B cell (primary cell): ENCODE results near the gene CHST15. TPM values are rescaled to one million over a fixed set of nuclear protein-coding genes. Genes with fewer than 3 reads are reported as not detected.

Experiments
- ATAC-seq: fragments of 200-7000 bp; cut with Tn5 transposase; one replicate; pipeline ENCODE4 v1.10.0; 2021; ENCODE audit warnings: low read depth, mild to moderate bottlenecking, moderate number of reproducible peaks, moderate library complexity
- CTCF ChIA-PET: fragments of 350-600 bp; sonication (Branson Sonifier 250); formaldehyde crosslinking; loops from one replicate; lab custom pipeline; 2021; ENCODE audit warnings: antibody characterized with exemption, inconsistent platforms; lab: Charles Lee
- POLR2A ChIA-PET: fragments of 350-600 bp; sonication (Branson Sonifier 250); formaldehyde crosslinking; loops from one replicate; lab custom pipeline; 2021; ENCODE audit warnings: antibody characterized with exemption; lab: Charles Lee
- DNase-seq: peaks from one replicate; pipeline ENCODE4 v3.0.0; 2013
- H2AFZ ChIP-seq: 2 replicates; pipeline ENCODE4 v1.6.1; 2012; ENCODE audit warnings: mild to moderate bottlenecking, low read depth, low read length; ENCODE audit not compliant: insufficient read depth, poor library complexity, severe bottlenecking
- H3K27ac ChIP-seq, 2 donors: 1 replicate in 1 of 2; 2 replicates in 1 of 2; pipeline ENCODE4 v1.5.1; 2012 to 2013; ENCODE audit warnings: low read length in 2 of 2, mild to moderate bottlenecking in 2 of 2, moderate library complexity in 1 of 2
- H3K27me3 ChIP-seq, 4 experiments: fragments of 200-600 bp in 1 of 4; sonication (generic) in 1 of 4; replicated peaks in 1 of 4; 1 replicate in 2 of 4; 2 replicates in 2 of 4; pipeline versions ENCODE4 v1.6.1 to v1.7.0; 2013 to 2016; ENCODE audit warnings: low read length in 3 of 4, mild to moderate bottlenecking in 2 of 4, mixed read lengths in 1 of 4, moderate library complexity in 1 of 4; ENCODE audit not compliant: insufficient read depth in 4 of 4, control insufficient read depth in 3 of 4; ENCODE audit errors: control extremely low read depth in 1 of 4
- H3K36me3 ChIP-seq, 2 experiments: replicated peaks in 1 of 2; 1 replicate in 1 of 2; 2 replicates in 1 of 2; pipeline versions ENCODE4 v1.6.1 to v1.7.1; 2013; ENCODE audit warnings: low read length in 1 of 2; ENCODE audit not compliant: insufficient read depth in 2 of 2, control insufficient read depth in 1 of 2; ENCODE audit errors: control extremely low read depth in 1 of 2, extremely low read depth in 1 of 2
- H3K4me1 ChIP-seq, 2 donors: fragments of 200-600 bp in 1 of 2; sonication (generic) in 1 of 2; 1 replicate in 1 of 2; 2 replicates in 1 of 2; pipeline versions ENCODE4 v1.5.1 to v1.6.1; 2013 to 2017; ENCODE audit warnings: low read length in 2 of 2; ENCODE audit not compliant: control insufficient read depth in 2 of 2, insufficient read depth in 2 of 2
- H3K4me2 ChIP-seq: replicated peaks from 2 replicates; pipeline ENCODE3; 2012; ENCODE audit warnings: mild to moderate bottlenecking, low read depth, low read length; ENCODE audit not compliant: poor library complexity, severe bottlenecking
- H3K4me3 ChIP-seq, 5 experiments: fragments of 200-600 bp in 1 of 5; sonication (generic) in 1 of 5; 1 replicate in 3 of 5; 2 replicates in 2 of 5; pipeline versions ENCODE4 v1.5.1 to v1.7.0; 2011 to 2016; ENCODE audit warnings: low read length in 4 of 5, mild to moderate bottlenecking in 4 of 5, low read depth in 2 of 5, control low read depth in 1 of 5, moderate library complexity in 1 of 5; ENCODE audit not compliant: insufficient read depth in 1 of 5; ENCODE audit errors: control extremely low read depth in 1 of 5, extremely low read depth in 1 of 5
- H3K79me2 ChIP-seq: fragments of 200-600 bp; sonication (generic); one replicate; pipeline ENCODE4 v1.6.0; 2016; ENCODE audit warnings: low read length; ENCODE audit not compliant: control insufficient read depth, insufficient read depth
- H3K9ac ChIP-seq: fragments of 200-600 bp; sonication (generic); 2 replicates; pipeline ENCODE4 v1.6.1; 2017; ENCODE audit warnings: mild to moderate bottlenecking, low read length, moderate library complexity
- H3K9me3 ChIP-seq, 3 donors: one replicate each; pipeline versions ENCODE4 v1.6.1 to v1.7.1; 2013; ENCODE audit warnings: low read length in 2 of 3; ENCODE audit not compliant: control insufficient read depth in 2 of 3, insufficient read depth in 1 of 3; ENCODE audit errors: control extremely low read depth in 1 of 3
- H4K20me1 ChIP-seq: 2 replicates; pipeline ENCODE4 v1.6.0; 2012; ENCODE audit warnings: mild to moderate bottlenecking, low read length; ENCODE audit not compliant: insufficient read depth, control insufficient read depth, poor library complexity, severe bottlenecking
- H3K27ac Mint-ChIP-seq: one replicate; pipeline ENCODE4 v1.8.0; 2021; ENCODE audit warnings: mixed read lengths
- H3K27me3 Mint-ChIP-seq: one replicate; pipeline ENCODE4 v1.8.0; 2021; ENCODE audit warnings: mixed read lengths
- H3K4me1 Mint-ChIP-seq: one replicate; pipeline ENCODE4 v1.8.0; 2021; ENCODE audit warnings: mixed read lengths
- H3K4me3 Mint-ChIP-seq: one replicate; pipeline ENCODE4 v1.8.0; 2021; ENCODE audit warnings: mixed read lengths
- H3K9me3 Mint-ChIP-seq: one replicate; pipeline ENCODE4 v1.8.0; 2022; ENCODE audit warnings: mixed read lengths; ENCODE audit not compliant: insufficient read depth
- EZH2 ChIP-seq: IDR thresholded peaks from 2 replicates; pipeline ENCODE4 v1.6.1; 2012; ENCODE audit warnings: borderline replicate concordance, low read depth, mild to moderate bottlenecking, moderate library complexity, low read length; ENCODE audit not compliant: insufficient read depth, poor library complexity, severe bottlenecking
- WGBS: methylation state at CpG from one replicate; pipeline ENCODE4 v1.1.5; 2013; ENCODE audit warnings: missing lambda C conversion rate; ENCODE audit not compliant: insufficient coverage; 5-methylcytosine and 5-hydroxymethylcytosine counted together
- intact Hi-C: fragments of 100-400 bp; cut with micrococcal nuclease; formaldehyde crosslinking; loops from one replicate; pipeline ENCODE4 v1.10.0; 2022
- polyA plus RNA-seq: library from polyadenylated mRNA; depleted of rRNA; stranded (reverse); fragments of >200 nt; gene quantifications from 2 replicates; pipeline ENCODE4 v1.2.3, GENCODE V29; 2012
- total RNA-seq, 2 donors: library from RNA; stranded (reverse); fragments of 120-200 nt in 1 of 2; gene quantifications; 1 replicate in 1 of 2; 2 replicates in 1 of 2; pipeline versions ENCODE4 v1.2.3 to v1.2.4, GENCODE V29; 2013 to 2022
- TF ChIP-seq, protein P1 (sequence below): fragments of 200-600 bp; IDR thresholded peaks from one replicate; pipeline ENCODE4 v1.8.0; 2022; ENCODE audit warnings: antibody characterized with exemption, mild to moderate bottlenecking

Gene CHST15
- total and polyA plus RNA-seq, 2 donors (not counting 1 experiment from before 2014, with no cell fraction given): 17.9 to 75.4 TPM

DNA sequence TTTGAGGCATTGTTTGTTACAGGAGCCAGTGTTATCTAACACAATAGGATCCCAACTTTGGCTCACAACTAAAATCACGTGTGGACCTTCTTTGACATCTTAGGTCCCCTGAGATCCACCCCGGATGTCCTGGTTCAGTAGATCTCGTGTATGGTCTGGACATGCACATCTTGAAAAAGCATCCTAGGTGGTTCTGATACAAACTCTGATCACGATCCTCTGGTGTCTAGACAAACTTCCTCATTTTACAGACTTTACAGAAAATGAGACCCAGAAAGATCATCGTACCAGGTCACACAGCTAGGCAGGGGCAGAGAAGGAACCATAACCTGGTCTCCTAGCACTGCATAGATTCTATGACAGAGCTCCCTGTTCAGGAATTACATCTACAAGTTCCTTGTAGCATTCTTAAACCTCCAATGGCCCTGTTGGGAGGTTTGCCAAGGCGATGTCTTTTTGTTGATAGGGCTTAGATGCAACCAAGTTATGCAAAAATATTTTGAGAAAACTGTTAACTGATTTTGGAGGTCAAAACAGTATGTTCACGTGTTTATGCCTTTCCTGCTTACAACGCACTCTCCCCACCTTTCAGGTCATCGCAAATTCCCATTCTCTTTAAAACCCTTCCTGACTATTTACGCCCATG, 30.8 kb upstream of the CHST15 start:
- Mint-ChIP-seq H3K4me3 (no peak overlapping the region), H3K9me3 (no peaks in the 10 kb centered on the region), H3K4me1 (peaks cover 7% of the 10 kb centered on the region), H3K27ac (no peak overlapping the region), H3K27me3 (no peaks in the 10 kb centered on the region)
- H2AFZ ChIP-seq: no peak overlapping the region
- H3K4me2 ChIP-seq: peak overlapping the region; percentile 50
- H3K27ac ChIP-seq: peak overlapping the region in 1 of 2 donors; percentile 84
- TF ChIP-seq EZH2: no peak
- TF ChIP-seq, protein P1, sequence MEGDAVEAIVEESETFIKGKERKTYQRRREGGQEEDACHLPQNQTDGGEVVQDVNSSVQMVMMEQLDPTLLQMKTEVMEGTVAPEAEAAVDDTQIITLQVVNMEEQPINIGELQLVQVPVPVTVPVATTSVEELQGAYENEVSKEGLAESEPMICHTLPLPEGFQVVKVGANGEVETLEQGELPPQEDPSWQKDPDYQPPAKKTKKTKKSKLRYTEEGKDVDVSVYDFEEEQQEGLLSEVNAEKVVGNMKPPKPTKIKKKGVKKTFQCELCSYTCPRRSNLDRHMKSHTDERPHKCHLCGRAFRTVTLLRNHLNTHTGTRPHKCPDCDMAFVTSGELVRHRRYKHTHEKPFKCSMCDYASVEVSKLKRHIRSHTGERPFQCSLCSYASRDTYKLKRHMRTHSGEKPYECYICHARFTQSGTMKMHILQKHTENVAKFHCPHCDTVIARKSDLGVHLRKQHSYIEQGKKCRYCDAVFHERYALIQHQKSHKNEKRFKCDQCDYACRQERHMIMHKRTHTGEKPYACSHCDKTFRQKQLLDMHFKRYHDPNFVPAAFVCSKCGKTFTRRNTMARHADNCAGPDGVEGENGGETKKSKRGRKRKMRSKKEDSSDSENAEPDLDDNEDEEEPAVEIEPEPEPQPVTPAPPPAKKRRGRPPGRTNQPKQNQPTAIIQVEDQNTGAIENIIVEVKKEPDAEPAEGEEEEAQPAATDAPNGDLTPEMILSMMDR: no peak
- H3K9me3 ChIP-seq: no peaks in the 10 kb centered on the region
- ATAC-seq: peak; percentile 88
- peaks cover 4% of the 10 kb centered on the region for H3K79me2 ChIP-seq
- peak; percentile 91 for DNase-seq
- H3K4me3 ChIP-seq: no peak overlapping the region
- ChIA-PET POLR2A (interaction anchor here (0.7 to 2.3 kb wide), 3 partner anchors 32 to 90 kb away, joined by 3 to 27 read pairs (median 9); partner anchors contain the start of gene CHST15), CTCF (interaction anchor here (0.9 to 2.0 kb wide), 11 partner anchors 18 to 279 kb away, joined by 3 to 14 read pairs (median 5); partner anchors contain the start of gene CHST15)
- no peaks in the 10 kb centered on the region for H4K20me1 ChIP-seq
- no peak overlapping the region for H3K9ac ChIP-seq
- intact Hi-C loops: loop anchor here (1.0 to 2.0 kb wide), 5 partner anchors 18 to 103 kb away; no protein-coding TSS in a partner anchor
- H3K4me1 ChIP-seq: peaks cover 46 to 74% of the 10 kb centered on the region in 2 donors
- no peaks in the 10 kb centered on the region for H3K27me3 ChIP-seq
- WGBS: 44% methylated on average over 8 of the region's 10 CpGs
- H3K36me3 ChIP-seq: no peaks in the 10 kb centered on the region

DNA sequence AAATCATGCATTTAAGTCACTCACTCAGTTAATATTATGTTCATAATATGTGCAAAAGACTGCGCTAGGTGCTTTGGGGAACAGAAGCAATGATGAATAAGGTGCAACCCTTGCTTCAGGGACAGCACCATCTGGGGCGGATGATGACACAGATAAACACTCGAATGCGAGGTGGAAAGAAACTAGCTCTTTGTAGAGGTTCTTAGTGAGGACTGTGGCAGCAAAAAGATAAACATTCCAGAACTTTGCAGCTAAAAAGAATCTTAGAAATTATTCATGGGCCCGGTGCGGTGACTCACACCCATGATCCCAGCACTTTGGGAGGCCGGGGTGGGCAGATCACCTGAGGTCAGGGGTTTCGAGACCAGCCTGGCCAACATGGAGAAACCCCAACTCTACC, 29.8 kb upstream of the CHST15 start:
- POLR2A ChIA-PET: interaction anchor here (1.1 to 2.3 kb wide), 3 partner anchors 21 to 87 kb away, joined by 3 to 27 read pairs (median 9); partner anchors contain the start of gene CHST15
- Mint-ChIP-seq H3K9me3 (no peaks in the 10 kb centered on the region), H3K27me3 (no peaks in the 10 kb centered on the region), H3K27ac (peak overlapping the region; percentile 69), H3K4me1 (peaks cover 14% of the 10 kb centered on the region), H3K4me3 (peak overlapping the region; percentile 46)
- 70% methylated on average over 6 of the region's 8 CpGs for WGBS
- no peak overlapping the region for H3K9ac ChIP-seq
- H3K36me3 ChIP-seq: no peaks in the 10 kb centered on the region
- peak overlapping the region in 1 of 2 donors; percentile 84 for H3K27ac ChIP-seq
- H3K27me3 ChIP-seq: no peaks in the 10 kb centered on the region
- H3K4me1 ChIP-seq: peaks cover 54 to 85% of the 10 kb centered on the region in 2 donors
- H2AFZ ChIP-seq: no peak overlapping the region
- H4K20me1 ChIP-seq: no peaks in the 10 kb centered on the region
- H3K4me3 ChIP-seq: no peak overlapping the region
- DNase-seq (peak; percentile 40), ATAC-seq (no peak)
- H3K9me3 ChIP-seq: no peaks in the 10 kb centered on the region
- peaks cover 4% of the 10 kb centered on the region for H3K79me2 ChIP-seq
- TF ChIP-seq, protein P1: no peak
- no peak for TF ChIP-seq EZH2
- intact Hi-C loops: no loop called here
- H3K4me2 ChIP-seq: no peak overlapping the region
- CTCF ChIA-PET: interaction anchor here (1.2 to 2.0 kb wide), 6 partner anchors 24 to 128 kb away, joined by 3 to 14 read pairs (median 5); no protein-coding TSS in a partner anchor
